ENCODE results near the gene ATG5. TPM values are rescaled to one million over a fixed set of nuclear protein-coding genes. Genes with fewer than 3 reads are reported as not detected.

The ATG5 gene
- total RNA-seq, 1 donor from 2014 or later = 39.3 TPM

DNA sequence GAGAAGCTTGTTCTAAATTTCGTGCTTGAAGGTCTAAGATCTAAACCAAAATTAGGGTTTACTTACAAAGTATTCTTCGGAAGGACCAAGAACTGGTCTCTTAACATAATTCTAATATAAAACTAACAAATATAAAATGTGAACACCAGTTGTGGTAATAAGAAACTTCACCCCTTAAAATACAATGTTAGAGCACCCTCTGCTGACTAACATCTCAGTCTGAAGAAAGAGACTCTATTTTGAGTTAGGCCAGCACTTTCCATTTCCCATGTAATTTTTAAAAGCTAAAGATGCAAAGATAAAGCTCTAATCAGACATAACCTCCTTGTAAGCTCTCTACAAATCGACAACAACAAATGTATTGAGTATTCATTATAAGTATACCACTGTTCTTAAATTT lies 24.6 kb downstream of the ATG5 start:
- Histone ChIP-seq H3K27me3 (ENCODE audit: insufficient read depth, low read length) (no peaks in the 10 kb centered on the region), H3K27ac (ENCODE audit: low read depth, low read length) (no peak overlapping the region), H3K4me3 (ENCODE audit: insufficient read depth, low read depth, low read length) (no peak overlapping the region), H3K9me3 (ENCODE audit: insufficient read depth, low read depth, low read length) (no peaks in the 10 kb centered on the region), H4K20me1 (ENCODE audit: insufficient read depth, low read length) (peaks cover 16% of the 10 kb centered on the region), H2AFZ (ENCODE audit: low read depth, low read length) (no peak overlapping the region), H3K4me2 (ENCODE audit: low read length) (no peak overlapping the region), H3K4me1 (ENCODE audit: insufficient read depth, low read length) (no peaks in the 10 kb centered on the region), H3K79me2 (ENCODE audit: insufficient read depth, low read length) (peaks cover 55% of the 10 kb centered on the region), H3K36me3 (ENCODE audit: insufficient read depth, low read length) (no peaks in the 10 kb centered on the region), H3K9ac (ENCODE audit: low read length) (no peak overlapping the region)
- TF ChIP-seq EZH2 (IDR thresholded peaks at IDR 0.05; ENCODE audit: insufficient read depth, low read length) = no peak
- TF ChIP-seq, protein P1, sequence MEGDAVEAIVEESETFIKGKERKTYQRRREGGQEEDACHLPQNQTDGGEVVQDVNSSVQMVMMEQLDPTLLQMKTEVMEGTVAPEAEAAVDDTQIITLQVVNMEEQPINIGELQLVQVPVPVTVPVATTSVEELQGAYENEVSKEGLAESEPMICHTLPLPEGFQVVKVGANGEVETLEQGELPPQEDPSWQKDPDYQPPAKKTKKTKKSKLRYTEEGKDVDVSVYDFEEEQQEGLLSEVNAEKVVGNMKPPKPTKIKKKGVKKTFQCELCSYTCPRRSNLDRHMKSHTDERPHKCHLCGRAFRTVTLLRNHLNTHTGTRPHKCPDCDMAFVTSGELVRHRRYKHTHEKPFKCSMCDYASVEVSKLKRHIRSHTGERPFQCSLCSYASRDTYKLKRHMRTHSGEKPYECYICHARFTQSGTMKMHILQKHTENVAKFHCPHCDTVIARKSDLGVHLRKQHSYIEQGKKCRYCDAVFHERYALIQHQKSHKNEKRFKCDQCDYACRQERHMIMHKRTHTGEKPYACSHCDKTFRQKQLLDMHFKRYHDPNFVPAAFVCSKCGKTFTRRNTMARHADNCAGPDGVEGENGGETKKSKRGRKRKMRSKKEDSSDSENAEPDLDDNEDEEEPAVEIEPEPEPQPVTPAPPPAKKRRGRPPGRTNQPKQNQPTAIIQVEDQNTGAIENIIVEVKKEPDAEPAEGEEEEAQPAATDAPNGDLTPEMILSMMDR (IDR thresholded peaks at IDR 0.05; ENCODE audit: insufficient read depth, low read depth, low read length) = peak; percentile 47
- H3K27me3 Mint-ChIP-seq (ENCODE audit: low read depth, unreplicated experiment) = no peaks in the 10 kb centered on the region
- peaks cover 2% of the 10 kb centered on the region for H3K36me3 Mint-ChIP-seq (ENCODE audit: low read depth, unreplicated experiment)
- H3K9me3 Mint-ChIP-seq (ENCODE audit: unreplicated experiment) = no peaks in the 10 kb centered on the region
- FAIRE-seq = peak; percentile 34
- H3K4me1 Mint-ChIP-seq (ENCODE audit: low read depth, unreplicated experiment) = no peaks in the 10 kb centered on the region
- no peak overlapping the region for H3K27ac Mint-ChIP-seq (ENCODE audit: unreplicated experiment)
- peak; percentile 44 for DNase-seq (ENCODE audit: low read depth)
- no peak overlapping the region for H3K4me3 Mint-ChIP-seq (ENCODE audit: unreplicated experiment)

DNA sequence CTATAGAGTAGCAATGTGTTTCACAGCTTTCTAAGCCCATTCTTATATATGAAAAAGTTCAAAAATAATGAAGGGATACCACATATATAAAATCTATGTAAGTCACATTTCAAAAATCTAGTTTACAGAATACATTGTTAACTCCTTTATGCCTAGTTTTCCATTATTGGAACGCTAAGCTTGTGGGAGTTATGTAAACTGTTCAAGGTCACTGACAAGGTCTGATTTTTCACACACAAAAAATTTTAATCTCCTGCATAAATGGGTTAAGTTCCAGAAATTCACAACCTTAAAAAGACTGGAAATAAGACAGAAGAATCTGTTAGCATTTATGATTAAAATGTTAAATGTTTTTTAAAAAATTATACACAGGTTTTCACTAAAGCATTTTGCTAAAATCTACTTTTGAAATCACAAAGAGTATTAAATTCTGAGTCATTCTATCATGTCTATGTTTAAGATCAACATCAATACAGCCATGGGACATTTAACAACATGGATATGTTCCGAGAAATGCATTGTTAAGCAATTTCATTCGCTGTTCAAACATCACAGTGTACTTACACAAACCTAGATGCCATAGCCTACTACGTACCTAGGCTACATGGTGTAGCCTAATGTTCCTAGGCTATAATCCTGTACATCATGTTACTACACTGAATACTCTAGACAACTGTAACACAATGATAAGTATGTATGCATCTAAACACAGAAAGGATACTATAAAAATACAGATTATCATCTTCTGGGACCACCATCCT lies 25.4 kb downstream of the ATG5 start:
- H3K36me3 Mint-ChIP-seq (ENCODE audit: low read depth, unreplicated experiment) = peaks cover 2% of the 10 kb centered on the region
- H3K9ac ChIP-seq (ENCODE audit: low read length) = no peak overlapping the region
- H3K27me3 Mint-ChIP-seq (ENCODE audit: low read depth, unreplicated experiment) = no peaks in the 10 kb centered on the region
- H3K36me3 ChIP-seq (ENCODE audit: insufficient read depth, low read length) = no peaks in the 10 kb centered on the region
- H3K4me1 ChIP-seq (ENCODE audit: insufficient read depth, low read length) = no peaks in the 10 kb centered on the region
- H2AFZ ChIP-seq (ENCODE audit: low read depth, low read length) = no peak overlapping the region
- FAIRE-seq = no peak
- H3K79me2 ChIP-seq (ENCODE audit: insufficient read depth, low read length) = peaks cover 53% of the 10 kb centered on the region
- no peaks in the 10 kb centered on the region for H3K27me3 ChIP-seq (ENCODE audit: insufficient read depth, low read length)
- no peaks in the 10 kb centered on the region for H3K9me3 Mint-ChIP-seq (ENCODE audit: unreplicated experiment)
- TF ChIP-seq EZH2 (IDR thresholded peaks at IDR 0.05; ENCODE audit: insufficient read depth, low read length) = no peak
- TF ChIP-seq, protein P1 (IDR thresholded peaks at IDR 0.05; ENCODE audit: insufficient read depth, low read depth, low read length) = no peak
- H3K27ac ChIP-seq (ENCODE audit: low read depth, low read length) = no peak overlapping the region
- no peak for DNase-seq (ENCODE audit: low read depth)
- peaks cover 16% of the 10 kb centered on the region for H4K20me1 ChIP-seq (ENCODE audit: insufficient read depth, low read length)
- no peak overlapping the region for H3K4me3 ChIP-seq (ENCODE audit: insufficient read depth, low read depth, low read length)
- no peak overlapping the region for H3K4me3 Mint-ChIP-seq (ENCODE audit: unreplicated experiment)
- no peak overlapping the region for H3K27ac Mint-ChIP-seq (ENCODE audit: unreplicated experiment)
- no peaks in the 10 kb centered on the region for H3K4me1 Mint-ChIP-seq (ENCODE audit: low read depth, unreplicated experiment)
- no peaks in the 10 kb centered on the region for H3K9me3 ChIP-seq (ENCODE audit: insufficient read depth, low read depth, low read length)
- H3K4me2 ChIP-seq (ENCODE audit: low read length) = no peak overlapping the region

DNA sequence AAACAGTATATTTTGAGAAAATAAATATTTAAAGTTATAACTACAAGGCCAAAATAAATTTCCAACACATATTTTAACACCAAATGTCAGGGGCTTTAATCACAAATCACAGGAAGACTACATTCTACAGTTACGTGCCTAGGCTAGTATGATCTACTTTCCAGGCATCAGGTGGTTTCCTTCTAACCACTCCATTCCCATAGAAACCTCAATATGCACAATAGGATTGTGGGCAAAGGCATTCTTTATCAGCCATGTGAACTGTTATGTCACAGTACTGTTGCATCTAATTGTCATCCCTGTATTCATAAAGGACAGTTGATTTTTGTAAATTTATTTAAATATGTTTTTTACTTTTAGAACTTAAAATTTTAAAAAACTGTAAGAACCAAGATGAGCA lies 32.4 kb downstream of the ATG5 start:
- no peaks in the 10 kb centered on the region for H3K27me3 Mint-ChIP-seq (ENCODE audit: low read depth, unreplicated experiment)
- Histone ChIP-seq H3K9me3 (ENCODE audit: insufficient read depth, low read depth, low read length) (no peaks in the 10 kb centered on the region), H3K4me2 (ENCODE audit: low read length) (no peak overlapping the region), H3K27ac (ENCODE audit: low read depth, low read length) (no peak overlapping the region), H3K36me3 (ENCODE audit: insufficient read depth, low read length) (peaks cover 10% of the 10 kb centered on the region), H2AFZ (ENCODE audit: low read depth, low read length) (no peak overlapping the region), H3K79me2 (ENCODE audit: insufficient read depth, low read length) (peaks cover 30% of the 10 kb centered on the region), H3K9ac (ENCODE audit: low read length) (no peak overlapping the region), H4K20me1 (ENCODE audit: insufficient read depth, low read length) (no peaks in the 10 kb centered on the region), H3K27me3 (ENCODE audit: insufficient read depth, low read length) (no peaks in the 10 kb centered on the region), H3K4me1 (ENCODE audit: insufficient read depth, low read length) (no peaks in the 10 kb centered on the region), H3K4me3 (ENCODE audit: insufficient read depth, low read depth, low read length) (no peak overlapping the region)
- no peaks in the 10 kb centered on the region for H3K4me1 Mint-ChIP-seq (ENCODE audit: low read depth, unreplicated experiment)
- TF ChIP-seq EZH2 (IDR thresholded peaks at IDR 0.05; ENCODE audit: insufficient read depth, low read length) = no peak
- TF ChIP-seq, protein P1 (IDR thresholded peaks at IDR 0.05; ENCODE audit: insufficient read depth, low read depth, low read length) = no peak
- DNase-seq (ENCODE audit: low read depth) (no peak), FAIRE-seq (no peak)
- H3K36me3 Mint-ChIP-seq (ENCODE audit: low read depth, unreplicated experiment) = peaks cover 6% of the 10 kb centered on the region
- no peaks in the 10 kb centered on the region for H3K9me3 Mint-ChIP-seq (ENCODE audit: unreplicated experiment)
- no peak overlapping the region for H3K4me3 Mint-ChIP-seq (ENCODE audit: unreplicated experiment)
- no peak overlapping the region for H3K27ac Mint-ChIP-seq (ENCODE audit: unreplicated experiment)
